Endothelial cell (in vitro differentiated cells): Measurements from ENCODE around the gene SUB1. TPM values are rescaled to one million over a fixed set of nuclear protein-coding genes. Genes with fewer than 3 reads are reported as not detected.
"Not testable (repeated sequence)": the region's sequence is repeated elsewhere in the genome, so short reads cannot be mapped to it uniquely, and the experiment has no call there.

Source experiments
- DNase-seq: peaks from one replicate; pipeline ENCODE4 v3.0.0; 2021; ENCODE audit warnings: low spot score
- H3K27ac Mint-ChIP-seq: one replicate; pipeline ENCODE4 v1.8.0; 2021; ENCODE audit warnings: mixed read lengths, inconsistent platforms; ENCODE audit not compliant: unreplicated experiment
- H3K27me3 Mint-ChIP-seq: one replicate; pipeline ENCODE4 v1.8.0; 2021; ENCODE audit warnings: mild to moderate bottlenecking, moderate library complexity, mixed read lengths, inconsistent platforms; ENCODE audit not compliant: unreplicated experiment
- H3K36me3 Mint-ChIP-seq: one replicate; pipeline ENCODE4 v1.8.0; 2021; ENCODE audit warnings: mild to moderate bottlenecking, low read depth, mixed read lengths, inconsistent platforms; ENCODE audit not compliant: unreplicated experiment
- H3K4me1 Mint-ChIP-seq: one replicate; pipeline ENCODE4 v1.8.0; 2021; ENCODE audit warnings: mild to moderate bottlenecking, mixed read lengths, inconsistent platforms; ENCODE audit not compliant: unreplicated experiment
- H3K4me3 Mint-ChIP-seq: one replicate; pipeline ENCODE4 v1.8.0; 2021; ENCODE audit warnings: mild to moderate bottlenecking, mixed read lengths, inconsistent platforms; ENCODE audit not compliant: unreplicated experiment
- H3K9me3 Mint-ChIP-seq: one replicate; pipeline ENCODE4 v1.8.0; 2021; ENCODE audit warnings: mixed read lengths, inconsistent platforms; ENCODE audit not compliant: unreplicated experiment
- CTCF ChIP-seq: fragments of 200-600 bp; sonication (generic); IDR thresholded peaks from one replicate; pipeline ENCODE4 v1.5.0; 2021; ENCODE audit warnings: antibody characterized with exemption; ENCODE audit not compliant: unreplicated experiment
- total RNA-seq: library from RNA; stranded (reverse); fragmentation: NEBNext Ultra II Directional; extraction: Animal tissue kit (Norgen Biotek cat#: 25700); gene quantifications from one replicate; pipeline ENCODE4 v1.2.1, GENCODE V29; 2021; ENCODE audit not compliant: unreplicated experiment

The SUB1 gene
- total RNA-seq, 1 donor from 2014 or later = 294 TPM

DNA sequence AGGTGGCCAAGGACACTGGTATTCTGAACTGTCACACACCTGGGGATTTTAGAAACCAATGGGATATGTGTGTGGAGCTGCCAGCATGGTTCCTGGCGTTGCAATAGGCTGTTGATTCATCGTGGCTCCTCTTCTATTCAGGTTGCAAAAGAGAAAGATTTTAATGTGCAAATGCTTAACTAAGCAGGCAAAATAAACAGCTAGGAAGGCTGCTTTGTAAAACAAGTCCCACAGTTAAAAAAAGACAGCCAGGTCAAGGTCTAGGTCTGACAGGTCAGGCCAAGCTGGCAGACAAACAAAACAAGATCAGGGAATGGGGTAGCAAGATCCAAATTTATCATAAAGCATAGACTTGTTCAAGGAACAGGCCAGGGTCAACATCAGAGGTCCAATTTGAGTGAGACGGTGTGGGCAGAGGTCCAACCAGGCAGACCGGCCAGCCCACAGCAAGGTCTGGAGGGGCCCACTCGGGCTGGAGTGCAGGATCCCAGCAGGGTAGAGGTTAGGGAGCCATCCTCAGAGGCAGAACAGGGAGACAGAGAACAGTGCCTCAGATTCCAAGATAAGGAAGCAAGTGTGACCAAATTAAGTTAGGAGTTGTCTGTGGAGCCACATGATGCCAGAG is 45.6 kb downstream of the SUB1 start:
- DNase-seq = no peak
- no peak for TF ChIP-seq CTCF
- Mint-ChIP-seq H3K36me3 (no peaks in the 10 kb centered on the region), H3K4me1 (peaks cover 8% of the 10 kb centered on the region), H3K4me3 (no peak overlapping the region), H3K27me3 (peaks cover 8% of the 10 kb centered on the region), H3K27ac (no peak overlapping the region), H3K9me3 (no peaks in the 10 kb centered on the region)

DNA sequence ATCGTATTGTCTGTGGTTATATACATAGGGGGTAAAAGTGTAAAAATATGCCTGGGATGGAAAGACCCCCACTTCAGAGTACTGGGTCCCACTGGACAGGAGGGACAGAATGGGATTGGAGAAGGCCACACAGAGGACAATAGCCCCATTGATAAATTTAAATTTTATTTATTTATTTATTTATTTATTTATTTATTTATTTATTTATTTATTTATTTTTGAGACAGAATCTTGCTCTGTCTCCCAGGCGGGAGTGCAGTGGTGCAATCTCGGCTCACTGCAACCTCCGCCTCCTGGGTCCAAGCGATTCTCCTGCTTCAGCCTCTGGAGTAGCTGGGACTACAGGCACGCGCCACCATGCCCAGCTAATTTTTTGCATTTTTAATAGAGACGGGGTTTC is 47.7 kb downstream of the SUB1 start:
- H3K9me3 Mint-ChIP-seq, DNase-seq, H3K4me3 Mint-ChIP-seq, H3K27me3 Mint-ChIP-seq, H3K36me3 Mint-ChIP-seq, H3K27ac Mint-ChIP-seq, H3K4me1 Mint-ChIP-seq: not testable (repeated sequence)

GRCh38 chr5:32638309-32638708 is 53.0 kb downstream of the SUB1 start:
- Mint-ChIP-seq H3K4me1 (peaks cover 4% of the 10 kb centered on the region), H3K4me3 (no peak overlapping the region), H3K27ac (no peak overlapping the region), H3K36me3 (peaks cover 3% of the 10 kb centered on the region), H3K27me3 (peaks cover 2% of the 10 kb centered on the region), H3K9me3 (no peaks in the 10 kb centered on the region)
- DNase-seq = no peak
- TF ChIP-seq CTCF = no peak

GRCh38 chr5:32639943-32640342 is 54.6 kb downstream of the SUB1 start:
- Mint-ChIP-seq H3K4me1 (peaks cover 4% of the 10 kb centered on the region), H3K36me3 (peaks cover 3% of the 10 kb centered on the region), H3K27ac (no peak overlapping the region), H3K27me3 (peaks cover 2% of the 10 kb centered on the region), H3K9me3 (no peaks in the 10 kb centered on the region), H3K4me3 (no peak overlapping the region)
- no peak for DNase-seq
- TF ChIP-seq CTCF = no peak

DNA sequence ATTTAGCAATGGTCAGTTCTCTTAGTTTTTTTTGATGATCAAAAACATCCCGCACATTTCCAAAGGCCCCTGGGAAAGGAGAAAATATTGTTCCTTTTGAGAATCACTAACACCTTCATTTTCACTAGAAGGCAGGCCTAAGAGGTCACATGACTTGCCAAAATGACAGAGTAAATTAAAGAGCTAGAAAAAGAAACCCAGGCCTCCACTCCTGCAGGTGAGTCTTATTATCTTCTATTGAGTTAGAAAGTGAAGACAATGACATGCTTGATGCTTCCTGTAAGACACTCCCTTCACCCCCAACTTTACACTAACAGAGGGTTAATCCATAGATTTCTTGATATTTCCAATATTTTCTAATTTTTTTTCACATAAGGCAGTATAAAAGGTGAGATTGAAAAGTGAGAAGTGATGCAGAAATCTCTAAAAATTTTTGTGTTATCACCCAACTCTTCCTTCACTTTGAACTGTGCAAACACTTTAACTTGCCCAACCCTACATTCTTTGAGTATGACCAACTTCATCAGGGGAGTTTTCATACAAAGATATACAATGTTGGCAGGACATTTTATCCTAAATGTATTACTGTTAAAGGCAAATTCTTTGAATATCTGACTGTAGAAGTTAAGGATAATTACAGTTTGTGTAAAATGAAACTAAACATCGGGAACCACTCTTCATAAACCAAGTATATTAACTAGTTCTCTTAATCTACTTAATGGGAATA is 57.1 kb downstream of the SUB1 start:
- H3K27ac Mint-ChIP-seq = no peak overlapping the region
- peaks cover 4% of the 10 kb centered on the region for H3K4me1 Mint-ChIP-seq
- H3K9me3 Mint-ChIP-seq = no peaks in the 10 kb centered on the region
- DNase-seq = no peak
- peaks cover 2% of the 10 kb centered on the region for H3K27me3 Mint-ChIP-seq
- H3K4me3 Mint-ChIP-seq = no peak overlapping the region
- no peak for TF ChIP-seq CTCF
- peaks cover 3% of the 10 kb centered on the region for H3K36me3 Mint-ChIP-seq
